Keratinocyte (primary cell): Measurements from ENCODE around the gene FGF2. TPM values are rescaled to one million over a fixed set of nuclear protein-coding genes. Genes with fewer than 3 reads are reported as not detected.

Source experiments
- DNase-seq: peaks from one replicate; pipeline ENCODE4 v3.0.0-alpha.2; 2011; ENCODE audit warnings: low read depth, missing footprints, low spot score
- FAIRE-seq: peaks from 2 replicates; lab custom pipeline; 2011; peaks lifted over from hg19 to GRCh38; lab: Jason Lieb, UNC
- H2AFZ ChIP-seq: 2 replicates; pipeline ENCODE4 v1.6.0; 2012; ENCODE audit warnings: low read length, control low read depth, inconsistent platforms; ENCODE audit not compliant: control insufficient read depth
- H3K27ac ChIP-seq: 2 replicates; pipeline ENCODE4 v1.5.1; 2011; ENCODE audit warnings: low read length; ENCODE audit not compliant: control insufficient read depth, insufficient read depth
- H3K27me3 ChIP-seq: 3 replicates; pipeline ENCODE4 v1.6.0; 2011; ENCODE audit warnings: low read length; ENCODE audit not compliant: control insufficient read depth, insufficient read depth; ENCODE audit errors: extremely low read depth
- H3K36me3 ChIP-seq, 2 experiments: 2 replicates in 1 of 2; 3 replicates in 1 of 2; pipeline ENCODE4 v1.5.1; 2011; ENCODE audit warnings: low read length in 2 of 2, mild to moderate bottlenecking in 1 of 2; ENCODE audit not compliant: control insufficient read depth in 2 of 2, insufficient read depth in 2 of 2; ENCODE audit errors: extremely low read depth in 1 of 2
- H3K4me1 ChIP-seq: 3 replicates; pipeline ENCODE4 v1.5.1; 2011; ENCODE audit warnings: low read length; ENCODE audit not compliant: control insufficient read depth, insufficient read depth; ENCODE audit errors: extremely low read depth
- H3K4me2 ChIP-seq: 3 replicates; pipeline ENCODE4 v1.6.0; 2011; ENCODE audit warnings: low read depth, low read length; ENCODE audit not compliant: control insufficient read depth, insufficient read depth; ENCODE audit errors: extremely low read depth
- H3K4me3 ChIP-seq, 3 experiments: fragments of 200-600 bp in 1 of 3; sonication (generic) in 1 of 3; 2 replicates in 2 of 3; 3 replicates in 1 of 3; pipeline ENCODE4 v1.5.1; 2011 to 2016; ENCODE audit warnings: low read length in 3 of 3, mild to moderate bottlenecking in 3 of 3, control low read depth in 2 of 3, inconsistent platforms in 1 of 3, low read depth in 1 of 3, mixed read lengths in 1 of 3, mixed run types in 1 of 3, moderate library complexity in 1 of 3; ENCODE audit not compliant: control insufficient read depth in 2 of 3, insufficient read depth in 2 of 3; ENCODE audit errors: extremely low read depth in 1 of 3
- H3K79me2 ChIP-seq: 2 replicates; pipeline ENCODE4 v1.6.0; 2012; ENCODE audit warnings: low read length; ENCODE audit not compliant: control insufficient read depth, insufficient read depth
- H3K9ac ChIP-seq: 3 replicates; pipeline ENCODE4 v1.6.0; 2011; ENCODE audit warnings: low read length; ENCODE audit not compliant: control insufficient read depth, insufficient read depth; ENCODE audit errors: extremely low read depth
- H3K9me1 ChIP-seq: 3 replicates; pipeline ENCODE4 v1.6.0; 2011; ENCODE audit warnings: low read length; ENCODE audit not compliant: control insufficient read depth, insufficient read depth; ENCODE audit errors: extremely low read depth
- H3K9me3 ChIP-seq: 2 replicates; pipeline ENCODE4 v1.5.1; 2012; ENCODE audit warnings: low read depth, low read length; ENCODE audit not compliant: control insufficient read depth
- H4K20me1 ChIP-seq: 3 replicates; pipeline ENCODE4 v1.6.0; 2011; ENCODE audit warnings: low read length; ENCODE audit not compliant: control insufficient read depth, insufficient read depth; ENCODE audit errors: extremely low read depth
- EZH2 ChIP-seq: IDR thresholded peaks from one replicate; pipeline ENCODE4 v1.6.1; 2012; ENCODE audit warnings: inconsistent platforms, mild to moderate bottlenecking, low read length, moderate library complexity
- dilution Hi-C: fragments of 300-500 bp; cut with MboI; formaldehyde crosslinking; loops from one replicate; pipeline ENCODE4 v1.7.0; 2020; ENCODE audit warnings: low sequenced_read_pairs; ENCODE audit not compliant: extremely low pct_ligation_motif_present
- polyA plus RNA-seq, 5 experiments: library from polyadenylated mRNA; depleted of rRNA in 3 of 5; stranded (reverse) in 3 of 5; stranded (forward) in 1 of 5; unstranded in 1 of 5; fragments of >200 nt; gene quantifications; 1 replicate in 1 of 5; 2 replicates in 3 of 5; 3 replicates in 1 of 5; pipeline versions ENCODE4 v1.2.1 to v1.2.3, GENCODE V29; 2011 to 2012; ENCODE audit warnings: missing spikeins in 2 of 5, low read depth in 1 of 5, low replicate concordance in 1 of 5
- TF ChIP-seq, protein P1 (sequence below), 3 experiments: IDR thresholded peaks in 1 of 3; conservative IDR thresholded peaks in 1 of 3; optimal IDR thresholded peaks in 1 of 3; 2 replicates in 2 of 3; 3 replicates in 1 of 3; pipeline versions ENCODE3 to v1.5.1; 2011; ENCODE audit warnings: low read length in 3 of 3, mild to moderate bottlenecking in 3 of 3, moderate library complexity in 2 of 3, control low read depth in 1 of 3, inconsistent platforms in 1 of 3; ENCODE audit not compliant: insufficient read depth in 2 of 3; ENCODE audit errors: extremely low read depth in 1 of 3

FGF2 gene
- polyA plus RNA-seq, 1 donor (not counting 4 experiments of a cell fraction or from before 2014, with no cell fraction given) = 1.7 TPM

DNA sequence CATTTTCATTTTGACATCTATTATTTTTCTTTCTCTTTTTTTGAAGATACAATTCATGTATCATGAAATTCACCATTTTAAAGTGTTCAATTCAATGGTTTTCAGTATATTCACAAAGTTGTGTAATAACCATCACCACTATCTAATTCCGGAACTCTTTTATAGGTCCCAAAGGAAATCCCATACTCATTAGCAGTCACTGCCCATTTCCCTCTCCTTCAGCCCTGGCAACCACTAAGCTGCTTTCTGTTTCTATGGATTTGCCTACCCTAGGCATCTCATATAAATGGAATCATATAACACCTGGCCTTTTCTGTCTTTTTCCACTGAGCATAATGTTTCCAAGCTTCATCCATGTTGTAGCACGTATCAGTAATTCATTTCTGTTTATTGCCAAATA, 3.2 kb upstream of the FGF2 start:
- H3K9me1 ChIP-seq = no peaks in the 10 kb centered on the region
- H3K9me3 ChIP-seq = no peaks in the 10 kb centered on the region
- H3K4me1 ChIP-seq = peaks cover 10% of the 10 kb centered on the region
- H3K79me2 ChIP-seq = no peaks in the 10 kb centered on the region
- H3K27ac ChIP-seq = no peak overlapping the region
- no peak overlapping the region for H3K4me2 ChIP-seq
- TF ChIP-seq, protein P1, sequence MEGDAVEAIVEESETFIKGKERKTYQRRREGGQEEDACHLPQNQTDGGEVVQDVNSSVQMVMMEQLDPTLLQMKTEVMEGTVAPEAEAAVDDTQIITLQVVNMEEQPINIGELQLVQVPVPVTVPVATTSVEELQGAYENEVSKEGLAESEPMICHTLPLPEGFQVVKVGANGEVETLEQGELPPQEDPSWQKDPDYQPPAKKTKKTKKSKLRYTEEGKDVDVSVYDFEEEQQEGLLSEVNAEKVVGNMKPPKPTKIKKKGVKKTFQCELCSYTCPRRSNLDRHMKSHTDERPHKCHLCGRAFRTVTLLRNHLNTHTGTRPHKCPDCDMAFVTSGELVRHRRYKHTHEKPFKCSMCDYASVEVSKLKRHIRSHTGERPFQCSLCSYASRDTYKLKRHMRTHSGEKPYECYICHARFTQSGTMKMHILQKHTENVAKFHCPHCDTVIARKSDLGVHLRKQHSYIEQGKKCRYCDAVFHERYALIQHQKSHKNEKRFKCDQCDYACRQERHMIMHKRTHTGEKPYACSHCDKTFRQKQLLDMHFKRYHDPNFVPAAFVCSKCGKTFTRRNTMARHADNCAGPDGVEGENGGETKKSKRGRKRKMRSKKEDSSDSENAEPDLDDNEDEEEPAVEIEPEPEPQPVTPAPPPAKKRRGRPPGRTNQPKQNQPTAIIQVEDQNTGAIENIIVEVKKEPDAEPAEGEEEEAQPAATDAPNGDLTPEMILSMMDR (optimal IDR thresholded peaks at IDR 0.05 in 1 of 3, IDR thresholded peaks at IDR 0.05 in 1 of 3, conservative IDR thresholded peaks at IDR 0.05 in 1 of 3; ENCODE audit: extremely low read depth in 1 of 3, insufficient read depth in 2 of 3, low read length in 3 of 3) = no peak
- no peak for TF ChIP-seq EZH2
- FAIRE-seq (no peak), DNase-seq (no peak)
- dilution Hi-C loops = no loop called here
- no peak overlapping the region for H3K9ac ChIP-seq
- no peaks in the 10 kb centered on the region for H3K36me3 ChIP-seq
- no peak overlapping the region for H3K4me3 ChIP-seq
- H2AFZ ChIP-seq = no peak overlapping the region
- peaks cover 12% of the 10 kb centered on the region for H3K27me3 ChIP-seq
- no peaks in the 10 kb centered on the region for H4K20me1 ChIP-seq

DNA sequence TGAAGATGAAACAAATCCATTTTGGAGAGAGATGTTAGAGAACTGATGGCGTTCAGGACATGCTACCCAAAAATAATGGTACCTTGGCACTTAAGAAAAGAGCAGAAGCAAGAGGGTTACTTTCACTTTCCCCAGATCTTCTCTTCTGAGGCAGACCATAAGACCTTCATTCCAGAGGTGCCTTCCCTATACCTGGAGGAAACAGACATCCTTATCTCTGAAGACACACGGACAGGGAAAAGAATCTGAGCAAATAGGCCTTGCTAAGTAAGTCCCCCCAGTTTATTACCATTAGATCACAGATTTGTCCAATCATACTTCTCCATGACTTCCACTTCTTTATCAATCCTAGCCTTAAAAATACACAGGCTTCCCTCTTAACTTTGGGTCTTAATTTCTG, 2.0 kb upstream of the FGF2 start:
- H2AFZ ChIP-seq = no peak overlapping the region
- no peak for TF ChIP-seq EZH2
- TF ChIP-seq, protein P1 (optimal IDR thresholded peaks at IDR 0.05 in 1 of 3, IDR thresholded peaks at IDR 0.05 in 1 of 3, conservative IDR thresholded peaks at IDR 0.05 in 1 of 3; ENCODE audit: extremely low read depth in 1 of 3, insufficient read depth in 2 of 3, low read length in 3 of 3) = no peak
- H3K4me3 ChIP-seq = no peak overlapping the region
- no peak overlapping the region for H3K4me2 ChIP-seq
- no peak overlapping the region for H3K27ac ChIP-seq
- DNase-seq = no peak
- dilution Hi-C loops = no loop called here
- no peaks in the 10 kb centered on the region for H4K20me1 ChIP-seq
- no peaks in the 10 kb centered on the region for H3K9me3 ChIP-seq
- H3K79me2 ChIP-seq = no peaks in the 10 kb centered on the region
- H3K4me1 ChIP-seq = peaks cover 10% of the 10 kb centered on the region
- FAIRE-seq = no peak
- H3K27me3 ChIP-seq = peaks cover 12% of the 10 kb centered on the region
- no peaks in the 10 kb centered on the region for H3K36me3 ChIP-seq
- no peak overlapping the region for H3K9ac ChIP-seq
- no peaks in the 10 kb centered on the region for H3K9me1 ChIP-seq
